BJ (cell line): ENCODE results near the gene TMC1. TPM values are rescaled to one million over a fixed set of nuclear protein-coding genes. Genes with fewer than 3 reads are reported as not detected.

Source experiments
- CTCF ChIA-PET: fragments of 350-600 bp; formaldehyde crosslinking; extraction: SDS; loops from one replicate; lab custom pipeline; 2021; ENCODE audit warnings: antibody characterized with exemption, inconsistent platforms; lab: Yijun Ruan, JAX
- POLR2A ChIA-PET: fragments of 300-600 bp; sonication (Branson Sonifier 250); formaldehyde crosslinking; extraction: SDS; loops from one replicate; lab custom pipeline; 2021; ENCODE audit warnings: antibody characterized with exemption; lab: Charles Lee
- DNase-seq: peaks from one replicate; pipeline ENCODE4 v3.0.0-alpha.2; 2011; ENCODE audit warnings: low read depth
- H3K27me3 ChIP-seq: 2 replicates; pipeline ENCODE4 v1.6.0; 2011; ENCODE audit warnings: low read length; ENCODE audit not compliant: control insufficient read depth, insufficient read depth
- H3K36me3 ChIP-seq: 2 replicates; pipeline ENCODE4 v1.5.1; 2011; ENCODE audit warnings: low read length; ENCODE audit not compliant: control insufficient read depth, insufficient read depth
- H3K4me3 ChIP-seq: 2 replicates; pipeline ENCODE4 v1.5.1; 2011; ENCODE audit warnings: low read depth, mild to moderate bottlenecking, control low read depth, low read length
- polyA plus RNA-seq: library from polyadenylated mRNA; depleted of rRNA; stranded (reverse); fragments of >200 nt; gene quantifications from 2 replicates; pipeline ENCODE4 v1.2.3, GENCODE V29; 2011
- TF ChIP-seq, protein P1 (sequence below): IDR thresholded peaks from 2 replicates; pipeline ENCODE4 v1.5.1; 2011; ENCODE audit warnings: low read depth, mild to moderate bottlenecking, control low read depth, inconsistent platforms, low read length, moderate library complexity; ENCODE audit not compliant: insufficient read depth

TMC1 gene
- polyA plus RNA-seq, 1 experiment: 1.2 TPM

DNA sequence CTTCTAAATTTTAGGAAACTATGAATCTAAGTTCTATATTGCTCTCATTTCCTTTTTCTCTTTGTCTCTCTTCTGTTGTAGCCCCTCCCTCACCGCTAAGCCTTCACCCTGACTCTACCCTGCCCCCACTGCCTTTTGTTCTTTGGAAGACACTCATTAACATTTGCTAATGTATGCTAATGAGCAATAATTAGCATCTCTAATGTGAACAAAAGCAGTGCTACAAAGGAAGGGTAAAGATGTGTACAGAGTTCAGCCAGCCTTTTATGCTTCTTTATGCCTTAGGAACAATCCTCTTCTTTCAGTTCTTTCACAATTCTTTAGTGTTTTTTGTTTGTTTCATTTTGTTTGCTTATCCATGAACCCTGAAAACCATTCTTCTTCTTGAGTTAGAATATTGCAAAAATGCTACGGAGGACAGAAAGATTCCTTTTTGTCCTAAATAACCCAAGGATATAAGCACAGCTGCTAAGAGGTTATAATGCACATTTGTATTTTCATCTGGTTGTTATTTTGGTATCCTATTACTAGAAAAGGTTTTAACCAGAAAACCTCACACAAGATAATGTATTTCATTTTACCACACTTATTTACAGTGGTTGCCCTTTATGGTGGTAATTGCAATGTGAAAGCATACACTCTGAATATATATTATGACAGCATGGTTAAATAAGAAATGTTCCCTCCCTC lies 159.3 kb downstream of the TMC1 start:
- Histone ChIP-seq H3K36me3 (no peaks in the 10 kb centered on the region), H3K4me3 (no peak overlapping the region), H3K27me3 (no peaks in the 10 kb centered on the region)
- DNase-seq: no peak
- TF ChIP-seq, protein P1, sequence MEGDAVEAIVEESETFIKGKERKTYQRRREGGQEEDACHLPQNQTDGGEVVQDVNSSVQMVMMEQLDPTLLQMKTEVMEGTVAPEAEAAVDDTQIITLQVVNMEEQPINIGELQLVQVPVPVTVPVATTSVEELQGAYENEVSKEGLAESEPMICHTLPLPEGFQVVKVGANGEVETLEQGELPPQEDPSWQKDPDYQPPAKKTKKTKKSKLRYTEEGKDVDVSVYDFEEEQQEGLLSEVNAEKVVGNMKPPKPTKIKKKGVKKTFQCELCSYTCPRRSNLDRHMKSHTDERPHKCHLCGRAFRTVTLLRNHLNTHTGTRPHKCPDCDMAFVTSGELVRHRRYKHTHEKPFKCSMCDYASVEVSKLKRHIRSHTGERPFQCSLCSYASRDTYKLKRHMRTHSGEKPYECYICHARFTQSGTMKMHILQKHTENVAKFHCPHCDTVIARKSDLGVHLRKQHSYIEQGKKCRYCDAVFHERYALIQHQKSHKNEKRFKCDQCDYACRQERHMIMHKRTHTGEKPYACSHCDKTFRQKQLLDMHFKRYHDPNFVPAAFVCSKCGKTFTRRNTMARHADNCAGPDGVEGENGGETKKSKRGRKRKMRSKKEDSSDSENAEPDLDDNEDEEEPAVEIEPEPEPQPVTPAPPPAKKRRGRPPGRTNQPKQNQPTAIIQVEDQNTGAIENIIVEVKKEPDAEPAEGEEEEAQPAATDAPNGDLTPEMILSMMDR: no peak
- ChIA-PET CTCF (no interaction called here), POLR2A (no interaction called here)

DNA sequence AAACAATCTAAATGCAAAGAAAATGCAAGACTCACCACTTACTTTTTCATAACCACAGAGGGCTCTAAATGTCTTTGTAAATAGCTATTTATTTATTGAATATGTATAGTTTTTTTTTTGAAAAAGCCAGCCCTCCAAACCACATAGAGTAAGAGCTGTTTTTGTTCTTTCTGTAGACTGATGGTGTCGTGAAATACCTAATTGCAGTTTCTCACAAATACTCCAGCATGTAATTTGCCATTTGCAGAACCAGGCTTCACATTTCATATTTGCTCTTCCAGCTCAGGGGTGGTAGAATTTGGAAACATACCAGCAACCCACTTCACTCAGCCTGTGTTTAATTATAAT lies 159.8 kb downstream of the TMC1 start:
- CTCF ChIA-PET: no interaction called here
- Histone ChIP-seq H3K27me3 (no peaks in the 10 kb centered on the region), H3K36me3 (no peaks in the 10 kb centered on the region), H3K4me3 (no peak overlapping the region)
- DNase-seq: no peak
- TF ChIP-seq, protein P1: no peak
- POLR2A ChIA-PET: no interaction called here

DNA sequence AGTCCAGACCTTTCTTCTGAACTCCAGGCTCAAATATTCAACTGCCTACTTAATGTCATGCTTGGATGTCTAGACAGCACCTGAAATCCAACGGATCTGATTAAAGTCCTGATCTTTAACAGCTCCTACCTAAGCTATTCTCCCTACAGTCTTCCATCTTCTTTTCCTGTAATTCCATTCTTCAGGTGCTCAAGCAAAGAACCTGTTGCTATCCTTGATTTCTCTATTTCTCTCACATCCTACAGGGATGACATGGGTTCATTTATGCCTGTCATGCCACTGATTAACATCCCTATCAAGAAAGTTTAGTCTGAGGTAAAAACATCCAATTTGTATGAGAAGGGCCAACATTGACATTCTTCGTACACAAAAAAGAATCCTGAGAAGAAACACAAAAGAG lies 163.2 kb downstream of the TMC1 start:
- H3K27me3 ChIP-seq: 0 out of 2 replicates have a peak, but pooled peaks cover 1% of the 10 kb centered on the region
- ChIA-PET CTCF (interaction anchor here (1.2 kb wide), 1 partner anchor 35 kb away, joined by 3 read pairs; no protein-coding TSS in a partner anchor), POLR2A (no interaction called here)
- TF ChIP-seq, protein P1: no peak
- no peaks in the 10 kb centered on the region for H3K36me3 ChIP-seq
- H3K4me3 ChIP-seq: no peak overlapping the region
- no peak for DNase-seq

DNA sequence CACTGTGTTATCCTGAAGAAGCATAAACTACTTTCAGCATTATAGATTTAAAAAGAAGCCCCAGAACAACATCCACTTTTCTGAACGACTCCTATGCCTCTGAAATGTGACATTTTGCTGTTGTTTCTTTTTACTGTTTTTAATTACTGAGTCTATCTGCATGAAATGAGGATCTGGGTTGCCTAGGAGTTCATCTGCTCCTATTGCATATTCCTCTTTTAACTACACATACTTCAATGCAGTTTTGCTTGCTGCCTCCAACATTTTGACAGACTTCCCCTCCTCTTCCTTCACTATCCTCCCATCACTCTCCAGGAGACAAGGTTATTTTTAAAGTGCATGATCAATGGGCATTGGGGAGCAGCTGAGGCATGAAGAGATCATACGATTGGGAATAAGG lies 164.5 kb downstream of the TMC1 start:
- POLR2A ChIA-PET: no interaction called here
- Histone ChIP-seq H3K4me3 (no peak overlapping the region), H3K36me3 (no peaks in the 10 kb centered on the region), H3K27me3 (0 out of 2 replicates have a peak, but pooled peaks cover 1% of the 10 kb centered on the region)
- CTCF ChIA-PET: interaction anchor here (0.6 to 1.0 kb wide), 3 partner anchors 8 to 404 kb away, joined by 3 read pairs; no protein-coding TSS in a partner anchor
- TF ChIP-seq, protein P1: no peak
- no peak for DNase-seq

DNA sequence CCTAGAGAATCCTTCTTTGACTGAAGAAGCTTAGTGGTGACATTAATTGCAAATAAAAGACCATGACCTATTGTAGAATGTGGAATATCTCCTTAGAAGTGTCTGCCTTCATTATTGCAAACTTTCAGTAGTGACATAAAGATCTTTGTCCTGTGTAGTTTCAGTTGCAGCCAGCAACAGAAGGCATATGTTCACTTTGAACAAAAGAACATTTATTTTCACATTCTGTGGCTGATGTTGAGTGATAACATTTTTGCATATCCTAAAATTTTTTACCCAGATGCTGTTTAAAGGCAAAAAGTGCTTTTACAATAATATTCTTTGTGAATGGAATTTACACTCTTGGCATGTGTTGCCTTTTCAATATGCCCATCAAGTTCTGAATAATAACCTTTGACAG lies 165.9 kb downstream of the TMC1 start:
- no peak overlapping the region for H3K4me3 ChIP-seq
- ChIA-PET CTCF (interaction anchor here (1.0 kb wide), 1 partner anchor 135 kb away, joined by 3 read pairs; no protein-coding TSS in a partner anchor), POLR2A (no interaction called here)
- no peaks in the 10 kb centered on the region for H3K36me3 ChIP-seq
- TF ChIP-seq, protein P1: no peak
- H3K27me3 ChIP-seq: 0 out of 2 replicates have a peak, but pooled peaks cover 1% of the 10 kb centered on the region
- DNase-seq: no peak
